B cell (primary cell): ENCODE measurements around the gene CNTN4.

Experiments used
- EZH2 ChIP-seq: IDR thresholded peaks from 2 replicates; pipeline ENCODE4 v1.6.1; 2012; ENCODE audit warnings: borderline replicate concordance, low read depth, mild to moderate bottlenecking, moderate library complexity, low read length; ENCODE audit not compliant: insufficient read depth, poor library complexity, severe bottlenecking
- TF ChIP-seq, protein P1 (sequence below): fragments of 200-600 bp; IDR thresholded peaks from one replicate; pipeline ENCODE4 v1.8.0; 2022; ENCODE audit warnings: antibody characterized with exemption, mild to moderate bottlenecking

DNA sequence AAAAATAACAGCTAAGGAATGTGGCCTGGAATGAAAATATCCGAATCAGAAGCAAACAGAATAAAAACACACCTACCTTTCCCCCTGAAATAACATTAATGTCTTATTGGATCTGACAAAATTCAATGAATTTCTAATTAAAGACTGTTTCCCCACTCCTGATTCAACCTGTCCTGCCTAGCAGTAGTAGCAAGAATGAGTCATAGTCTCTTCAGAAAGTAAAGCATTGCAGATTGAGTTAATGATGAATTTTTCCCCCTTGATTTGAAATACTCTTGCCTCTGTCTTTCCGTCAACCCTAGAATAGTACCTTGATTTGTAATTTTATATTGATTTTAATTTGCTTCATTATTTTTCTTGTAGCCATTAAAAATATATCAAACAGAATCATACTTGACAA is 212.4 kb downstream of the CNTN4 start:
- TF ChIP-seq, protein P1, sequence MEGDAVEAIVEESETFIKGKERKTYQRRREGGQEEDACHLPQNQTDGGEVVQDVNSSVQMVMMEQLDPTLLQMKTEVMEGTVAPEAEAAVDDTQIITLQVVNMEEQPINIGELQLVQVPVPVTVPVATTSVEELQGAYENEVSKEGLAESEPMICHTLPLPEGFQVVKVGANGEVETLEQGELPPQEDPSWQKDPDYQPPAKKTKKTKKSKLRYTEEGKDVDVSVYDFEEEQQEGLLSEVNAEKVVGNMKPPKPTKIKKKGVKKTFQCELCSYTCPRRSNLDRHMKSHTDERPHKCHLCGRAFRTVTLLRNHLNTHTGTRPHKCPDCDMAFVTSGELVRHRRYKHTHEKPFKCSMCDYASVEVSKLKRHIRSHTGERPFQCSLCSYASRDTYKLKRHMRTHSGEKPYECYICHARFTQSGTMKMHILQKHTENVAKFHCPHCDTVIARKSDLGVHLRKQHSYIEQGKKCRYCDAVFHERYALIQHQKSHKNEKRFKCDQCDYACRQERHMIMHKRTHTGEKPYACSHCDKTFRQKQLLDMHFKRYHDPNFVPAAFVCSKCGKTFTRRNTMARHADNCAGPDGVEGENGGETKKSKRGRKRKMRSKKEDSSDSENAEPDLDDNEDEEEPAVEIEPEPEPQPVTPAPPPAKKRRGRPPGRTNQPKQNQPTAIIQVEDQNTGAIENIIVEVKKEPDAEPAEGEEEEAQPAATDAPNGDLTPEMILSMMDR, result no peak
- TF ChIP-seq EZH2, result no peak
